Measurements from ENCODE around the gene C15orf62.
A peak's percentile ranks its signal among the peaks of the same experiment; 100 is the strongest.

Gene C15orf62

GRCh38 chr15:40755812-40756208 is 14.0 kb upstream of the C15orf62 start:
- no peak for DNase-seq (ENCODE audit: low read depth in 2 of 2, low spot score in 1 of 2)

GRCh38 chr15:40756938-40757337 is 12.8 kb upstream of the C15orf62 start:
- no peak for DNase-seq (ENCODE audit: low read depth in 2 of 2, low spot score in 1 of 2)

GRCh38 chr15:40759961-40760360 is 9.8 kb upstream of the C15orf62 start:
- no peak for DNase-seq (ENCODE audit: low read depth in 2 of 2, low spot score in 1 of 2)

GRCh38 chr15:40762919-40763800 is 6.6 kb upstream of the C15orf62 start:
- DNase-seq (ENCODE audit: low read depth in 2 of 2, low spot score in 1 of 2): no peak

- peak in 1 of 2 donors; percentile 36 for DNase-seq (ENCODE audit: low read depth in 2 of 2, low spot score in 1 of 2)
These were observed 5.8 kb upstream of the C15orf62 start, which contains the start of gene GCHFR for GRCh38 chr15:40763801-40764628. GCHFR (plus strand) TSS chr15:40764068; CDS start chr15:40764181, 113 bp downstream.

- DNase-seq (ENCODE audit: low read depth in 2 of 2, low spot score in 1 of 2): no peak
These were observed 5.1 kb upstream of the C15orf62 start for GRCh38 chr15:40764629-40765103.

- no peak for DNase-seq (ENCODE audit: low read depth in 2 of 2, low spot score in 1 of 2)
These were observed 3.5 kb upstream of the C15orf62 start for GRCh38 chr15:40766194-40766815.

- DNase-seq (ENCODE audit: low read depth in 2 of 2, low spot score in 1 of 2): no peak
These were observed 2.6 kb upstream of the C15orf62 start for GRCh38 chr15:40766906-40767837.

GRCh38 chr15:40767838-40768500 is 1.8 kb upstream of the C15orf62 start:
- no peak for DNase-seq (ENCODE audit: low read depth in 2 of 2, low spot score in 1 of 2)

GRCh38 chr15:40768521-40769273 is 1.1 kb upstream of the C15orf62 start:
- no peak for DNase-seq (ENCODE audit: low read depth in 2 of 2, low spot score in 1 of 2)

GRCh38 chr15:40770147-40770721 is 454 bp downstream of the C15orf62 start:
- no peak for DNase-seq (ENCODE audit: low read depth in 2 of 2, low spot score in 1 of 2)

- DNase-seq (ENCODE audit: low read depth in 2 of 2, low spot score in 1 of 2): no peak
These were observed 1.5 kb downstream of the C15orf62 start for GRCh38 chr15:40771242-40771641.

GRCh38 chr15:40772014-40772413 is 2.2 kb downstream of the C15orf62 start:
- DNase-seq (ENCODE audit: low read depth in 2 of 2, low spot score in 1 of 2): no peak

GRCh38 chr15:40773496-40773895 is 3.7 kb downstream of the C15orf62 start:
- no peak for DNase-seq (ENCODE audit: low read depth in 2 of 2, low spot score in 1 of 2)

GRCh38 chr15:40773902-40774301 is 4.1 kb downstream of the C15orf62 start:
- no peak for DNase-seq (ENCODE audit: low read depth in 2 of 2, low spot score in 1 of 2)

- no peak for DNase-seq (ENCODE audit: low read depth in 2 of 2, low spot score in 1 of 2)
These were observed 5.2 kb downstream of the C15orf62 start for GRCh38 chr15:40775007-40775406.

GRCh38 chr15:40775740-40776536 is 6.2 kb downstream of the C15orf62 start:
- no peak for DNase-seq (ENCODE audit: low read depth in 2 of 2, low spot score in 1 of 2)

Measured in stimulated activated CD8-positive, alpha-beta memory T cell treated with anti-CD3 and anti-CD28 coated beads, Interleukin-4, amount 100 ng/mL, for 4 hours (primary cell).